Measurements from ENCODE around the gene DMXL2. TPM values are rescaled to one million over a fixed set of nuclear protein-coding genes. Genes with fewer than 3 reads are reported as not detected.

Gene DMXL2
- total and polyA plus RNA-seq, 9 of the 15 experiments (the other 6 are each of a cell fraction or from before 2014, with no cell fraction given), result 9.3 to 57.7 (median 30.7) TPM

- TF ChIP-seq, protein P1, sequence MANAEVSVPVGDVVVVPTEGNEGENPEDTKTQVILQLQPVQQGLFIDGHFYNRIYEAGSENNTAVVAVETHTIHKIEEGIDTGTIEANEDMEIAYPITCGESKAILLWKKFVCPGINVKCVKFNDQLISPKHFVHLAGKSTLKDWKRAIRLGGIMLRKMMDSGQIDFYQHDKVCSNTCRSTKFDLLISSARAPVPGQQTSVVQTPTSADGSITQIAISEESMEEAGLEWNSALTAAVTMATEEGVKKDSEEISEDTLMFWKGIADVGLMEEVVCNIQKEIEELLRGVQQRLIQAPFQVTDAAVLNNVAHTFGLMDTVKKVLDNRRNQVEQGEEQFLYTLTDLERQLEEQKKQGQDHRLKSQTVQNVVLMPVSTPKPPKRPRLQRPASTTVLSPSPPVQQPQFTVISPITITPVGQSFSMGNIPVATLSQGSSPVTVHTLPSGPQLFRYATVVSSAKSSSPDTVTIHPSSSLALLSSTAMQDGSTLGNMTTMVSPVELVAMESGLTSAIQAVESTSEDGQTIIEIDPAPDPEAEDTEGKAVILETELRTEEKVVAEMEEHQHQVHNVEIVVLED (CRISPR knock-in tag; IDR thresholded peaks at IDR 0.05), result no peak
- TF ChIP-seq CXXC5 (CRISPR knock-in tag; IDR thresholded peaks at IDR 0.05), result peak; percentile 87
- TF ChIP-seq ZNF780A (CRISPR knock-in tag; IDR thresholded peaks at IDR 0.05), result no peak
- TF ChIP-seq ZNF586 (CRISPR knock-in tag; conservative IDR thresholded peaks at IDR 0.05), result peak; percentile 65; the same call in 1 of the 2 replicates
- no peak for TF ChIP-seq PHF21A (IDR thresholded peaks at IDR 0.05; ENCODE audit: borderline replicate concordance, low read depth)
- TF ChIP-seq ZNF175 (CRISPR knock-in tag; IDR thresholded peaks at IDR 0.05; ENCODE audit: low read depth), result peak; percentile 96
- peak; percentile 58; the same call in 1 of the 2 replicates for TF ChIP-seq TAF7 (tag; IDR thresholded peaks at IDR 0.05)
- no peak for TF ChIP-seq GATA2 (CRISPR knock-in tag; IDR thresholded peaks at IDR 0.05)
- no peak for TF ChIP-seq MLX (CRISPR knock-in tag; conservative IDR thresholded peaks at IDR 0.05)
- no peak for TF ChIP-seq SMARCB1 (IDR thresholded peaks at IDR 0.05; ENCODE audit: insufficient read length, low read depth)
- TF ChIP-seq ZNF280A (IDR thresholded peaks at IDR 0.05; ENCODE audit: low read depth, partially characterized antibody), result no peak
- no peak for TF ChIP-seq RNF2 (IDR thresholded peaks at IDR 0.05)
- no peak for TF ChIP-seq IRF2 (CRISPR knock-in tag; IDR thresholded peaks at IDR 0.05)
- TF ChIP-seq RFX5 (IDR thresholded peaks at IDR 0.05; ENCODE audit: low read depth, low read length), result no peak
- TF ChIP-seq, protein P2, sequence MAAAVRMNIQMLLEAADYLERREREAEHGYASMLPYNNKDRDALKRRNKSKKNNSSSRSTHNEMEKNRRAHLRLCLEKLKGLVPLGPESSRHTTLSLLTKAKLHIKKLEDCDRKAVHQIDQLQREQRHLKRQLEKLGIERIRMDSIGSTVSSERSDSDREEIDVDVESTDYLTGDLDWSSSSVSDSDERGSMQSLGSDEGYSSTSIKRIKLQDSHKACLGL (CRISPR knock-in tag; IDR thresholded peaks at IDR 0.05; ENCODE audit: borderline replicate concordance, poor library complexity, severe bottlenecking), result no peak
- no peak for TF ChIP-seq U2AF2 (optimal IDR thresholded peaks at IDR 0.05; ENCODE audit: low read depth, low read length)
- no peak for TF ChIP-seq JUND (IDR thresholded peaks at IDR 0.05; ENCODE audit: borderline replicate concordance, low read depth, low read length)
- no peak for TF ChIP-seq JUND (tag; IDR thresholded peaks at IDR 0.05; ENCODE audit: borderline replicate concordance, low read depth, low read length)
- TF ChIP-seq, protein P3, sequence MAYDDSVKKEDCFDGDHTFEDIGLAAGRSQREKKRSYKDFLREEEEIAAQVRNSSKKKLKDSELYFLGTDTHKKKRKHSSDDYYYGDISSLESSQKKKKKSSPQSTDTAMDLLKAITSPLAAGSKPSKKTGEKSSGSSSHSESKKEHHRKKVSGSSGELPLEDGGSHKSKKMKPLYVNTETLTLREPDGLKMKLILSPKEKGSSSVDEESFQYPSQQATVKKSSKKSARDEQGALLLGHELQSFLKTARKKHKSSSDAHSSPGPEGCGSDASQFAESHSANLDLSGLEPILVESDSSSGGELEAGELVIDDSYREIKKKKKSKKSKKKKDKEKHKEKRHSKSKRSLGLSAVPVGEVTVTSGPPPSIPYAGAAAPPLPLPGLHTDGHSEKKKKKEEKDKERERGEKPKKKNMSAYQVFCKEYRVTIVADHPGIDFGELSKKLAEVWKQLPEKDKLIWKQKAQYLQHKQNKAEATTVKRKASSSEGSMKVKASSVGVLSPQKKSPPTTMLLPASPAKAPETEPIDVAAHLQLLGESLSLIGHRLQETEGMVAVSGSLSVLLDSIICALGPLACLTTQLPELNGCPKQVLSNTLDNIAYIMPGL (CRISPR knock-in tag; IDR thresholded peaks at IDR 0.05), result no peak
- TF ChIP-seq, protein P4, sequence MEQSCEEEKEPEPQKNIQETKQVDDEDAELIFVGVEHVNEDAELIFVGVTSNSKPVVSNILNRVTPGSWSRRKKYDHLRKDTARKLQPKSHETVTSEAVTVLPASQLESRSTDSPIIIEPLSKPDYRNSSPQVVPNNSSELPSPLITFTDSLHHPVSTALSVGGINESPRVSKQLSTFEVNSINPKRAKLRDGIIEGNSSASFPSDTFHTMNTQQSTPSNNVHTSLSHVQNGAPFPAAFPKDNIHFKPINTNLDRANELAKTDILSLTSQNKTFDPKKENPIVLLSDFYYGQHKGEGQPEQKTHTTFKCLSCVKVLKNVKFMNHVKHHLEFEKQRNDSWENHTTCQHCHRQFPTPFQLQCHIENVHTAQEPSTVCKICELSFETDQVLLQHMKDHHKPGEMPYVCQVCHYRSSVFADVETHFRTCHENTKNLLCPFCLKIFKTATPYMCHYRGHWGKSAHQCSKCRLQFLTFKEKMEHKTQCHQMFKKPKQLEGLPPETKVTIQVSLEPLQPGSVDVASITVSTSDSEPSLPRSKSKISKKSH (CRISPR knock-in tag; IDR thresholded peaks at IDR 0.05), result no peak
- no peak for TF ChIP-seq RBM17 (IDR thresholded peaks at IDR 0.05; ENCODE audit: borderline replicate concordance, low read depth, low read length)
These were observed 12.1 kb upstream of the DMXL2 start (continued) for GRCh38 chr15:51634591-51635198.
